Stimulated activated effector memory CD8-positive, alpha-beta T cell treated with anti-CD3 and anti-CD28 coated beads, Interleukin-12 subunit alpha, Interleukin-12 subunit beta, amount 100 ng/mL, for 72 hours (primary cell): ENCODE results near the gene NPAS2.

Experiments used
- ATAC-seq: fragments of 150-1000 bp; cut with Tn5 transposase; 2 replicates; pipeline ENCODE4 v1.10.0; 2021
- DNase-seq, 2 donors: peaks; one replicate each; pipeline ENCODE4 v3.0.0; 2021 to 2022; ENCODE audit warnings: low spot score in 2 of 2
- H3K27ac Mint-ChIP-seq: one replicate; pipeline ENCODE4 v1.8.0; 2022; ENCODE audit warnings: mild to moderate bottlenecking, mixed read lengths
- H3K36me3 Mint-ChIP-seq: one replicate; pipeline ENCODE4 v1.8.0; 2022; ENCODE audit warnings: mild to moderate bottlenecking, mixed read lengths
- H3K4me1 Mint-ChIP-seq: one replicate; pipeline ENCODE4 v1.8.0; 2022; ENCODE audit warnings: mixed read lengths
- H3K4me3 Mint-ChIP-seq: one replicate; pipeline ENCODE4 v1.8.0; 2022; ENCODE audit warnings: mild to moderate bottlenecking, mixed read lengths
- H3K9me3 Mint-ChIP-seq: one replicate; pipeline ENCODE4 v1.8.0; 2022; ENCODE audit warnings: mixed read lengths

The NPAS2 gene

GRCh38 chr2:100786297-100786658, 33.7 kb upstream of the NPAS2 start:
- H3K9me3 Mint-ChIP-seq, result no peaks in the 10 kb centered on the region
- no peak for ATAC-seq
- no peaks in the 10 kb centered on the region for H3K4me1 Mint-ChIP-seq
- H3K36me3 Mint-ChIP-seq, result no peaks in the 10 kb centered on the region
- H3K4me3 Mint-ChIP-seq, result no peak overlapping the region
- H3K27ac Mint-ChIP-seq, result no peak overlapping the region
- no peak for DNase-seq

GRCh38 chr2:100786985-100787384, 33.0 kb upstream of the NPAS2 start:
- no peaks in the 10 kb centered on the region for H3K36me3 Mint-ChIP-seq
- no peaks in the 10 kb centered on the region for H3K9me3 Mint-ChIP-seq
- DNase-seq (no peak), ATAC-seq (no peak)
- no peak overlapping the region for H3K4me3 Mint-ChIP-seq
- H3K27ac Mint-ChIP-seq, result no peak overlapping the region
- H3K4me1 Mint-ChIP-seq, result no peaks in the 10 kb centered on the region

- Mint-ChIP-seq H3K27ac (no peak overlapping the region), H3K4me1 (no peaks in the 10 kb centered on the region), H3K36me3 (no peaks in the 10 kb centered on the region), H3K4me3 (no peak overlapping the region), H3K9me3 (no peaks in the 10 kb centered on the region)
- ATAC-seq (no peak), DNase-seq (no peak)
Observed at GRCh38 chr2:100789361-100789760, 30.6 kb upstream of the NPAS2 start.

- no peak overlapping the region for H3K4me3 Mint-ChIP-seq
- H3K4me1 Mint-ChIP-seq, result no peaks in the 10 kb centered on the region
- DNase-seq (no peak), ATAC-seq (no peak)
- no peaks in the 10 kb centered on the region for H3K36me3 Mint-ChIP-seq
- no peak overlapping the region for H3K27ac Mint-ChIP-seq
- no peaks in the 10 kb centered on the region for H3K9me3 Mint-ChIP-seq
Observed at GRCh38 chr2:100791294-100791935, 28.5 kb upstream of the NPAS2 start.

- no peaks in the 10 kb centered on the region for H3K9me3 Mint-ChIP-seq
- DNase-seq (no peak), ATAC-seq (no peak)
- H3K4me1 Mint-ChIP-seq, result no peaks in the 10 kb centered on the region
- no peak overlapping the region for H3K27ac Mint-ChIP-seq
- no peak overlapping the region for H3K4me3 Mint-ChIP-seq
- no peaks in the 10 kb centered on the region for H3K36me3 Mint-ChIP-seq
Observed at GRCh38 chr2:100791936-100792308, 28.0 kb upstream of the NPAS2 start.

- no peak overlapping the region for H3K4me3 Mint-ChIP-seq
- H3K36me3 Mint-ChIP-seq, result no peaks in the 10 kb centered on the region
- no peaks in the 10 kb centered on the region for H3K9me3 Mint-ChIP-seq
- H3K27ac Mint-ChIP-seq, result no peak overlapping the region
- no peaks in the 10 kb centered on the region for H3K4me1 Mint-ChIP-seq
- ATAC-seq, result peak; percentile 34
- no peak for DNase-seq
Observed at GRCh38 chr2:100793220-100793619, 26.7 kb upstream of the NPAS2 start.

GRCh38 chr2:100793982-100794381, 26.0 kb upstream of the NPAS2 start:
- no peaks in the 10 kb centered on the region for H3K4me1 Mint-ChIP-seq
- H3K9me3 Mint-ChIP-seq, result no peaks in the 10 kb centered on the region
- no peak overlapping the region for H3K4me3 Mint-ChIP-seq
- H3K36me3 Mint-ChIP-seq, result no peaks in the 10 kb centered on the region
- ATAC-seq, result no peak
- no peak overlapping the region for H3K27ac Mint-ChIP-seq
- DNase-seq, result no peak

GRCh38 chr2:100796499-100797100, 23.3 kb upstream of the NPAS2 start:
- ATAC-seq, result no peak

GRCh38 chr2:100799686-100800085, 20.3 kb upstream of the NPAS2 start:
- Mint-ChIP-seq H3K4me1 (no peaks in the 10 kb centered on the region), H3K9me3 (no peaks in the 10 kb centered on the region), H3K4me3 (no peak overlapping the region), H3K36me3 (no peaks in the 10 kb centered on the region), H3K27ac (no peak overlapping the region)
- DNase-seq (no peak), ATAC-seq (no peak)

More at GRCh38 chr2:100796499-100797100, 23.3 kb upstream of the NPAS2 start:
- DNase-seq, result no peak
- H3K27ac Mint-ChIP-seq, result no peak overlapping the region
- no peak overlapping the region for H3K4me3 Mint-ChIP-seq
- no peaks in the 10 kb centered on the region for H3K36me3 Mint-ChIP-seq
- H3K4me1 Mint-ChIP-seq, result no peaks in the 10 kb centered on the region
- H3K9me3 Mint-ChIP-seq, result no peaks in the 10 kb centered on the region

- Mint-ChIP-seq H3K4me1 (no peaks in the 10 kb centered on the region), H3K4me3 (no peak overlapping the region), H3K27ac (no peak overlapping the region), H3K9me3 (no peaks in the 10 kb centered on the region), H3K36me3 (no peaks in the 10 kb centered on the region)
- no peak for ATAC-seq
- DNase-seq, result no peak
Observed at GRCh38 chr2:100800915-100801314, 19.0 kb upstream of the NPAS2 start.

- no peak for ATAC-seq
- no peak for DNase-seq
- Mint-ChIP-seq H3K4me1 (no peaks in the 10 kb centered on the region), H3K4me3 (no peak overlapping the region), H3K27ac (no peak overlapping the region), H3K9me3 (no peaks in the 10 kb centered on the region), H3K36me3 (no peaks in the 10 kb centered on the region)
Observed at GRCh38 chr2:100801402-100801801, 18.5 kb upstream of the NPAS2 start.

- ATAC-seq (no peak), DNase-seq (no peak)
- Mint-ChIP-seq H3K9me3 (no peaks in the 10 kb centered on the region), H3K27ac (no peak overlapping the region), H3K4me1 (no peaks in the 10 kb centered on the region), H3K36me3 (no peaks in the 10 kb centered on the region), H3K4me3 (no peak overlapping the region)
Observed at GRCh38 chr2:100802066-100802465, 17.9 kb upstream of the NPAS2 start.

- DNase-seq (no peak), ATAC-seq (no peak)
- no peaks in the 10 kb centered on the region for H3K4me1 Mint-ChIP-seq
- H3K36me3 Mint-ChIP-seq, result no peaks in the 10 kb centered on the region
- H3K27ac Mint-ChIP-seq, result no peak overlapping the region
- no peaks in the 10 kb centered on the region for H3K9me3 Mint-ChIP-seq
- H3K4me3 Mint-ChIP-seq, result no peak overlapping the region
Observed at GRCh38 chr2:100803334-100803733, 16.6 kb upstream of the NPAS2 start.

- Mint-ChIP-seq H3K27ac (no peak overlapping the region), H3K9me3 (no peaks in the 10 kb centered on the region)
- no peak for DNase-seq
Observed at GRCh38 chr2:100806550-100806949, 13.4 kb upstream of the NPAS2 start.

GRCh38 chr2:100807707-100808106, 12.2 kb upstream of the NPAS2 start:
- Mint-ChIP-seq H3K4me3 (no peak overlapping the region), H3K27ac (no peak overlapping the region), H3K36me3 (no peaks in the 10 kb centered on the region), H3K4me1 (no peaks in the 10 kb centered on the region), H3K9me3 (no peaks in the 10 kb centered on the region)
- DNase-seq, result no peak
- ATAC-seq, result no peak

More at GRCh38 chr2:100806550-100806949, 13.4 kb upstream of the NPAS2 start:
- no peak for ATAC-seq
- Mint-ChIP-seq H3K4me3 (no peak overlapping the region), H3K36me3 (no peaks in the 10 kb centered on the region), H3K4me1 (no peaks in the 10 kb centered on the region)

- Mint-ChIP-seq H3K4me1 (no peaks in the 10 kb centered on the region), H3K27ac (no peak overlapping the region), H3K36me3 (no peaks in the 10 kb centered on the region), H3K9me3 (no peaks in the 10 kb centered on the region), H3K4me3 (no peak overlapping the region)
- DNase-seq (no peak), ATAC-seq (no peak)
Observed at GRCh38 chr2:100808582-100808981, 11.4 kb upstream of the NPAS2 start.
